ENCODE data around the gene CTIF. TPM values are rescaled to one million over a fixed set of nuclear protein-coding genes. Genes with fewer than 3 reads are reported as not detected.

CTIF gene
- total RNA-seq, 1 donor from 2014 or later: 51.5 TPM

GRCh38 chr18:48753691-48754090, 214.9 kb downstream of the CTIF start:
- no peaks in the 10 kb centered on the region for H3K36me3 Mint-ChIP-seq (ENCODE audit: low read depth, unreplicated experiment)
- TF ChIP-seq CTCF (IDR thresholded peaks at IDR 0.05; ENCODE audit: unreplicated experiment): no peak
- H3K4me1 Mint-ChIP-seq (ENCODE audit: unreplicated experiment): peaks cover 11% of the 10 kb centered on the region
- no peak for DNase-seq (ENCODE audit: low spot score)
- no peaks in the 10 kb centered on the region for H3K9me3 Mint-ChIP-seq (ENCODE audit: unreplicated experiment)
- H3K4me3 Mint-ChIP-seq (ENCODE audit: unreplicated experiment): no peak overlapping the region
- no peak overlapping the region for H3K27ac Mint-ChIP-seq (ENCODE audit: unreplicated experiment)
- H3K27me3 Mint-ChIP-seq (ENCODE audit: unreplicated experiment): peaks cover 5% of the 10 kb centered on the region

- no peak for TF ChIP-seq CTCF (IDR thresholded peaks at IDR 0.05; ENCODE audit: unreplicated experiment)
- peaks cover 11% of the 10 kb centered on the region for H3K4me1 Mint-ChIP-seq (ENCODE audit: unreplicated experiment)
- H3K27me3 Mint-ChIP-seq (ENCODE audit: unreplicated experiment): peaks cover 5% of the 10 kb centered on the region
- H3K4me3 Mint-ChIP-seq (ENCODE audit: unreplicated experiment): no peak overlapping the region
- H3K9me3 Mint-ChIP-seq (ENCODE audit: unreplicated experiment): no peaks in the 10 kb centered on the region
- H3K27ac Mint-ChIP-seq (ENCODE audit: unreplicated experiment): no peak overlapping the region
- DNase-seq (ENCODE audit: low spot score): no peak
- H3K36me3 Mint-ChIP-seq (ENCODE audit: low read depth, unreplicated experiment): peaks cover 6% of the 10 kb centered on the region
Measured at GRCh38 chr18:48754559-48754958, 215.7 kb downstream of the CTIF start.

GRCh38 chr18:48754993-48755473, 216.2 kb downstream of the CTIF start:
- Mint-ChIP-seq H3K36me3 (ENCODE audit: low read depth, unreplicated experiment) (peaks cover 7% of the 10 kb centered on the region), H3K27me3 (ENCODE audit: unreplicated experiment) (peaks cover 5% of the 10 kb centered on the region), H3K27ac (ENCODE audit: unreplicated experiment) (no peak overlapping the region), H3K4me1 (ENCODE audit: unreplicated experiment) (peaks cover 11% of the 10 kb centered on the region), H3K9me3 (ENCODE audit: unreplicated experiment) (no peaks in the 10 kb centered on the region), H3K4me3 (ENCODE audit: unreplicated experiment) (no peak overlapping the region)
- DNase-seq (ENCODE audit: low spot score): no peak
- no peak for TF ChIP-seq CTCF (IDR thresholded peaks at IDR 0.05; ENCODE audit: unreplicated experiment)

- Mint-ChIP-seq H3K36me3 (ENCODE audit: low read depth, unreplicated experiment) (peaks cover 17% of the 10 kb centered on the region), H3K4me1 (ENCODE audit: unreplicated experiment) (peaks cover 11% of the 10 kb centered on the region), H3K9me3 (ENCODE audit: unreplicated experiment) (no peaks in the 10 kb centered on the region), H3K4me3 (ENCODE audit: unreplicated experiment) (no peak overlapping the region), H3K27me3 (ENCODE audit: unreplicated experiment) (peaks cover 2% of the 10 kb centered on the region), H3K27ac (ENCODE audit: unreplicated experiment) (no peak overlapping the region)
- DNase-seq (ENCODE audit: low spot score): no peak
- TF ChIP-seq CTCF (IDR thresholded peaks at IDR 0.05; ENCODE audit: unreplicated experiment): no peak
Measured at GRCh38 chr18:48756511-48757226, 217.8 kb downstream of the CTIF start.

GRCh38 chr18:48757367-48757766, 218.5 kb downstream of the CTIF start:
- no peak overlapping the region for H3K4me3 Mint-ChIP-seq (ENCODE audit: unreplicated experiment)
- no peak for TF ChIP-seq CTCF (IDR thresholded peaks at IDR 0.05; ENCODE audit: unreplicated experiment)
- H3K27me3 Mint-ChIP-seq (ENCODE audit: unreplicated experiment): peaks cover 2% of the 10 kb centered on the region
- no peak overlapping the region for H3K27ac Mint-ChIP-seq (ENCODE audit: unreplicated experiment)
- peaks cover 11% of the 10 kb centered on the region for H3K4me1 Mint-ChIP-seq (ENCODE audit: unreplicated experiment)
- DNase-seq (ENCODE audit: low spot score): no peak
- peaks cover 22% of the 10 kb centered on the region for H3K36me3 Mint-ChIP-seq (ENCODE audit: low read depth, unreplicated experiment)
- no peaks in the 10 kb centered on the region for H3K9me3 Mint-ChIP-seq (ENCODE audit: unreplicated experiment)
